Measurements from ENCODE around the gene GRHPR.

DNA sequence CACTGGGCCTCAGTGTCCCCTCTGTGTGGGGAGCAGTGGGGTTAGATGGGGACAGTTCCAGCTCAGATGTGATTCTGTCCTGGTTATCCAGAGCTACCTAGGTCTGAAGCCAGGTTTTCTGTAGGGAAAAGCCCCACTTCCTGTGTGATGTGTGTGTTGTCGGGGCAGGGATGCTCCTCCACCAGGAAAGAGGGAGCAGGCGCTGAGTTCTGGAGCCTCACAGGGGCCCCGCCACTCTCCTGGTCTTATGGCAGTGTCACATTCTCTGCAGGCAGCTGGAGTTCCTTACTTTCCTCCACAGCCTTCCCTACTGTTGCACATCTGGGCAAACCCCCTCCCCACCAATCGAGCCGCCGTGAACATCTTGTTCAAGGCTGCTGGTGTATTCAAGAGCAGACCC lies 39.1 kb upstream of the GRHPR start:
- no peak for TF ChIP-seq POLR2A (IDR thresholded peaks at IDR 0.05)
- TF ChIP-seq, protein P1, sequence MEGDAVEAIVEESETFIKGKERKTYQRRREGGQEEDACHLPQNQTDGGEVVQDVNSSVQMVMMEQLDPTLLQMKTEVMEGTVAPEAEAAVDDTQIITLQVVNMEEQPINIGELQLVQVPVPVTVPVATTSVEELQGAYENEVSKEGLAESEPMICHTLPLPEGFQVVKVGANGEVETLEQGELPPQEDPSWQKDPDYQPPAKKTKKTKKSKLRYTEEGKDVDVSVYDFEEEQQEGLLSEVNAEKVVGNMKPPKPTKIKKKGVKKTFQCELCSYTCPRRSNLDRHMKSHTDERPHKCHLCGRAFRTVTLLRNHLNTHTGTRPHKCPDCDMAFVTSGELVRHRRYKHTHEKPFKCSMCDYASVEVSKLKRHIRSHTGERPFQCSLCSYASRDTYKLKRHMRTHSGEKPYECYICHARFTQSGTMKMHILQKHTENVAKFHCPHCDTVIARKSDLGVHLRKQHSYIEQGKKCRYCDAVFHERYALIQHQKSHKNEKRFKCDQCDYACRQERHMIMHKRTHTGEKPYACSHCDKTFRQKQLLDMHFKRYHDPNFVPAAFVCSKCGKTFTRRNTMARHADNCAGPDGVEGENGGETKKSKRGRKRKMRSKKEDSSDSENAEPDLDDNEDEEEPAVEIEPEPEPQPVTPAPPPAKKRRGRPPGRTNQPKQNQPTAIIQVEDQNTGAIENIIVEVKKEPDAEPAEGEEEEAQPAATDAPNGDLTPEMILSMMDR (IDR thresholded peaks at IDR 0.05): no peak
